IPS-NIHi11 (cell line): ENCODE data around the gene RALGDS.
"Not testable (repeated sequence)": the region's sequence is repeated elsewhere in the genome, so short reads cannot be mapped to it uniquely, and the experiment has no call there.

Experiments
- DNase-seq: peaks from one replicate; pipeline ENCODE4 v3.0.0; 2012; ENCODE audit warnings: mixed read lengths, low spot score

The RALGDS gene

GRCh38 chr9:133106511-133107244, 14.4 kb downstream of the RALGDS start:
- DNase-seq: no peak

- DNase-seq: no peak
These were observed 15.6 kb downstream of the RALGDS start for GRCh38 chr9:133105461-133105770.

GRCh38 chr9:133104718-133105460, 16.2 kb downstream of the RALGDS start:
- DNase-seq: no peak

GRCh38 chr9:133103987-133104505, 17.0 kb downstream of the RALGDS start:
- DNase-seq: no peak

- peak; percentile 88 for DNase-seq
These were observed 17.7 kb downstream of the RALGDS start for GRCh38 chr9:133103183-133103986.

- no peak for DNase-seq
These were observed 18.6 kb downstream of the RALGDS start for GRCh38 chr9:133102190-133103021.

GRCh38 chr9:133101356-133102189, 19.5 kb downstream of the RALGDS start:
- no peak for DNase-seq

- no peak for DNase-seq
These were observed 20.3 kb downstream of the RALGDS start for GRCh38 chr9:133100506-133101355.

- no peak for DNase-seq
These were observed 21.1 kb downstream of the RALGDS start for GRCh38 chr9:133099726-133100505.

GRCh38 chr9:133098871-133099270, 22.2 kb downstream of the RALGDS start:
- no peak for DNase-seq

GRCh38 chr9:133098104-133098754, 22.8 kb downstream of the RALGDS start:
- DNase-seq: no peak

- no peak for DNase-seq
These were observed 26.1 kb downstream of the RALGDS start for GRCh38 chr9:133094842-133095393.

GRCh38 chr9:133094351-133094750, 26.7 kb downstream of the RALGDS start:
- DNase-seq: not testable (repeated sequence)

- DNase-seq: peak; percentile 5
These were observed 30.2 kb downstream of the RALGDS start for GRCh38 chr9:133090752-133091385.

- DNase-seq: no peak
These were observed 30.9 kb downstream of the RALGDS start for GRCh38 chr9:133090187-133090586.

- DNase-seq: peak; percentile 35
These were observed 31.8 kb downstream of the RALGDS start for GRCh38 chr9:133089271-133089671.

- peak; percentile 7 for DNase-seq
These were observed 32.3 kb downstream of the RALGDS start for GRCh38 chr9:133088756-133089155.
